ENCODE results near the gene WDR82. TPM values are rescaled to one million over a fixed set of nuclear protein-coding genes. Genes with fewer than 3 reads are reported as not detected.

The WDR82 gene
- total and polyA plus RNA-seq, 2 donors from 2014 or later = 20.9 to 75.8 TPM

GRCh38 chr3:52227766-52228165 is 50.7 kb downstream of the WDR82 start:
- intact Hi-C loops (cut with DNase I) = loop anchor here (10.0 kb wide), 1 partner anchor 117 kb away; no protein-coding TSS in a partner anchor
- TF ChIP-seq, protein P1, sequence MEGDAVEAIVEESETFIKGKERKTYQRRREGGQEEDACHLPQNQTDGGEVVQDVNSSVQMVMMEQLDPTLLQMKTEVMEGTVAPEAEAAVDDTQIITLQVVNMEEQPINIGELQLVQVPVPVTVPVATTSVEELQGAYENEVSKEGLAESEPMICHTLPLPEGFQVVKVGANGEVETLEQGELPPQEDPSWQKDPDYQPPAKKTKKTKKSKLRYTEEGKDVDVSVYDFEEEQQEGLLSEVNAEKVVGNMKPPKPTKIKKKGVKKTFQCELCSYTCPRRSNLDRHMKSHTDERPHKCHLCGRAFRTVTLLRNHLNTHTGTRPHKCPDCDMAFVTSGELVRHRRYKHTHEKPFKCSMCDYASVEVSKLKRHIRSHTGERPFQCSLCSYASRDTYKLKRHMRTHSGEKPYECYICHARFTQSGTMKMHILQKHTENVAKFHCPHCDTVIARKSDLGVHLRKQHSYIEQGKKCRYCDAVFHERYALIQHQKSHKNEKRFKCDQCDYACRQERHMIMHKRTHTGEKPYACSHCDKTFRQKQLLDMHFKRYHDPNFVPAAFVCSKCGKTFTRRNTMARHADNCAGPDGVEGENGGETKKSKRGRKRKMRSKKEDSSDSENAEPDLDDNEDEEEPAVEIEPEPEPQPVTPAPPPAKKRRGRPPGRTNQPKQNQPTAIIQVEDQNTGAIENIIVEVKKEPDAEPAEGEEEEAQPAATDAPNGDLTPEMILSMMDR (IDR thresholded peaks at IDR 0.05; ENCODE audit: borderline replicate concordance, extremely low read depth, insufficient read depth) = no peak
- FAIRE-seq = no peak

DNA sequence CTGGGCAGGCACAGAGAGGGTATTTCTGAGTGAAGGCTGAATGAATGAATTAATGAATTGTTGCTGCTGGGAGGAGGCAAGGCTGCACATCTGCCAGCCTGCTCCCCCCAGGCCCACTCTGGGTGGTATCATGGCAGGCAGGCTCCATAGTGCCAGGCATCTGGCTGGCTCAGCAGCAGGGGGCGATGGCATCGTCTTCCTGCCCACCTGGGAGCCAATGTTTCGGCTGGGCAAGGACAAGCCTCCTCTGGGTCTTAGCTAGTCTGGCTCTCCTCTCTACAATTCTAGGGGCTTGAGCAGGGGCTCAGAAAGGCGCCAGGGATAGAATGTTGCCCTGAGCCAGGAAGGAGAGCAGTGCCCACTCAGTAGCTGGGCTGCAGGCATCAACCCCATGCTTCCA is 51.3 kb downstream of the WDR82 start:
- intact Hi-C loops (cut with DNase I) = loop anchor here (10.0 kb wide), 1 partner anchor 118 kb away; no protein-coding TSS in a partner anchor
- H3K27me3 ChIP-seq (ENCODE audit: control insufficient read depth, insufficient read depth, low read length) = no peaks in the 10 kb centered on the region
- no peak overlapping the region for H3K4me3 ChIP-seq (ENCODE audit: low read length in 3 of 3)
- H3K27ac ChIP-seq (ENCODE audit: low read depth in 2 of 2, low read length in 2 of 2) = no peak overlapping the region
- no peaks in the 10 kb centered on the region for H3K4me1 ChIP-seq (ENCODE audit: control insufficient read depth in 2 of 3, insufficient read depth in 2 of 3, low read depth in 1 of 3, low read length in 3 of 3)
- no peaks in the 10 kb centered on the region for H3K9me3 ChIP-seq (ENCODE audit: control insufficient read depth in 2 of 3, insufficient read depth in 1 of 3, low read length in 3 of 3)
- peaks cover 0 to 19% (median 14%) of the 10 kb centered on the region in 3 donors for H3K36me3 ChIP-seq (ENCODE audit: control insufficient read depth in 2 of 3, insufficient read depth in 3 of 3, low read length in 3 of 3)
- H3K9ac ChIP-seq (ENCODE audit: low read length in 3 of 3) = no peak overlapping the region
- no peak for FAIRE-seq
- DNase-seq = no peak
- TF ChIP-seq, protein P1 (IDR thresholded peaks at IDR 0.05; ENCODE audit: borderline replicate concordance, extremely low read depth, insufficient read depth) = no peak

More at GRCh38 chr3:52227766-52228165, 50.7 kb downstream of the WDR82 start:
- Histone ChIP-seq H3K9ac (ENCODE audit: low read length in 3 of 3) (no peak overlapping the region), H3K4me3 (ENCODE audit: low read length in 3 of 3) (no peak overlapping the region), H3K27ac (ENCODE audit: low read depth in 2 of 2, low read length in 2 of 2) (no peak overlapping the region), H3K36me3 (ENCODE audit: control insufficient read depth in 2 of 3, insufficient read depth in 3 of 3, low read length in 3 of 3) (peaks cover 0 to 19% (median 14%) of the 10 kb centered on the region in 3 donors), H3K9me3 (ENCODE audit: control insufficient read depth in 2 of 3, insufficient read depth in 1 of 3, low read length in 3 of 3) (no peaks in the 10 kb centered on the region), H3K4me1 (ENCODE audit: control insufficient read depth in 2 of 3, insufficient read depth in 2 of 3, low read depth in 1 of 3, low read length in 3 of 3) (no peaks in the 10 kb centered on the region), H3K27me3 (ENCODE audit: control insufficient read depth, insufficient read depth, low read length) (no peaks in the 10 kb centered on the region)
- no peak for DNase-seq

DNA sequence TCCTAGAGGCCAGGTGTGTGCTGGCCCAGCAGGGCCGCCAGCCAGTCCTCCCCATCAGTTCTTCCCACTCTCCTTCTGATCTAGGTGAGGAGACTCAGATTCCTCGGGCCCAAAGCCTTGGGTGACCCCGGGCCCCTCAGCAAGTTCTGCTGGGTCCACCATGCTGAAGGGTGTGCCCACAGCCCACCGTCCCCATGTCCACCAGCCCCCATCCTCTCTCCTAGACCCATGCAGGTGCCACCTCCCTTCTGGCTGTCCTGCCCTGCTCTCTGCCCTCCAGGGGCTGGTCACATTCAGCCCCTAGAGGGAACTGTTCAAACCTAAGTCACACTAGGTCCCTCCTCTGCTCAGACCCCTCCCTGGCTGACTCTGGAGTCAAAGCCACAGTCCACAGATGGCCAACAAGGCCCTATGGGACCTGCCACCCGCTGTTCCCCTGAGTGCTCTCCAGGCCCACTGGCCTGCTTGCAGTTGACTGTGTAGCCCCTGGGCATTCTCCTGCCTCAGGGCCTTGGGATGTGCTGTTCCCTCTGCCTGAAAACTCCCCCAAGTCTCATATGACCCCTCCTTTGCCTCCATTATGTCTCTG is 52.1 kb downstream of the WDR82 start:
- no peak for FAIRE-seq

More for the DNA sequence above, 52.1 kb downstream of the WDR82 start:
- H3K27me3 ChIP-seq (ENCODE audit: control insufficient read depth, insufficient read depth, low read length) = no peaks in the 10 kb centered on the region
- peak in 1 of 5 donors; percentile 40 for DNase-seq
- peaks cover 0 to 19% (median 14%) of the 10 kb centered on the region in 3 donors for H3K36me3 ChIP-seq (ENCODE audit: control insufficient read depth in 2 of 3, insufficient read depth in 3 of 3, low read length in 3 of 3)
- intact Hi-C loops (cut with DNase I) = loop anchor here (10.0 kb wide), 1 partner anchor 118 kb away; no protein-coding TSS in a partner anchor
- no peak overlapping the region for H3K27ac ChIP-seq (ENCODE audit: low read depth in 2 of 2, low read length in 2 of 2)
- H3K9ac ChIP-seq (ENCODE audit: low read length in 3 of 3) = no peak overlapping the region
- H3K9me3 ChIP-seq (ENCODE audit: control insufficient read depth in 2 of 3, insufficient read depth in 1 of 3, low read length in 3 of 3) = no peaks in the 10 kb centered on the region
- TF ChIP-seq, protein P1 (IDR thresholded peaks at IDR 0.05; ENCODE audit: borderline replicate concordance, extremely low read depth, insufficient read depth) = no peak
- no peak overlapping the region for H3K4me3 ChIP-seq (ENCODE audit: low read length in 3 of 3)
- no peaks in the 10 kb centered on the region for H3K4me1 ChIP-seq (ENCODE audit: control insufficient read depth in 2 of 3, insufficient read depth in 2 of 3, low read depth in 1 of 3, low read length in 3 of 3)

Data from kidney (tissue), 14 donors.